Endothelial cell of umbilical vein (primary cell): ENCODE results near the gene SYMPK. TPM values are rescaled to one million over a fixed set of nuclear protein-coding genes. Genes with fewer than 3 reads are reported as not detected.

Experiments used
- BruUV-seq: library from RNA; stranded (reverse); fragments of 400-500 nt; replicated peaks from 2 replicates; lab custom pipeline; 2021; lab: Mats Ljungman, UMichigan
- CTCF ChIA-PET: fragments of 300-600, 350-600 bp; sonication (Branson Sonifier 250); formaldehyde crosslinking; loops from one replicate; lab custom pipeline; 2021; ENCODE audit warnings: antibody characterized with exemption, inconsistent platforms; lab: Charles Lee
- POLR2A ChIA-PET: fragments of 300-600, 350-600 bp; sonication (Branson Sonifier 250); formaldehyde crosslinking; loops from one replicate; lab custom pipeline; 2021; ENCODE audit warnings: antibody characterized with exemption, inconsistent platforms; lab: Charles Lee
- DNase-seq: peaks from one replicate; pipeline ENCODE4 v3.0.0-alpha.2; 2011; ENCODE audit warnings: low read depth, low spot score
- FAIRE-seq: peaks from 2 replicates; lab custom pipeline; 2011; peaks lifted over from hg19 to GRCh38; lab: Jason Lieb, UNC
- H2AFZ ChIP-seq: 2 replicates; pipeline ENCODE4 v1.6.0; 2012; ENCODE audit warnings: low read depth, low read length, control low read depth, inconsistent platforms
- H3K27ac ChIP-seq: 2 replicates; pipeline ENCODE4 v1.5.1; 2011; ENCODE audit warnings: low read depth, mild to moderate bottlenecking, control low read depth, low read length, moderate library complexity; ENCODE audit not compliant: insufficient read depth
- H3K27me3 ChIP-seq, 2 experiments: 2 replicates each; pipeline versions ENCODE4 v1.6.0 to v1.6.1; 2011; ENCODE audit warnings: low read length in 2 of 2, mixed read lengths in 1 of 2; ENCODE audit not compliant: control insufficient read depth in 2 of 2, insufficient read depth in 2 of 2
- H3K36me3 ChIP-seq, 2 experiments: 2 replicates in 1 of 2; 3 replicates in 1 of 2; pipeline ENCODE4 v1.5.1; 2011; ENCODE audit warnings: low read length in 2 of 2, mild to moderate bottlenecking in 1 of 2, moderate library complexity in 1 of 2; ENCODE audit not compliant: control insufficient read depth in 2 of 2, insufficient read depth in 2 of 2; ENCODE audit errors: extremely low read depth in 1 of 2
- H3K4me1 ChIP-seq: 3 replicates; pipeline ENCODE4 v1.5.1; 2011; ENCODE audit warnings: mild to moderate bottlenecking, low read length; ENCODE audit not compliant: control insufficient read depth, insufficient read depth; ENCODE audit errors: extremely low read depth
- H3K4me2 ChIP-seq: 2 replicates; pipeline ENCODE4 v1.6.1; 2011; ENCODE audit warnings: low read length, control low read depth, mixed read lengths; ENCODE audit not compliant: insufficient read depth
- H3K4me3 ChIP-seq, 3 experiments: fragments of 200-600 bp in 1 of 3; sonication (generic), shearing (Covaris generic) in 1 of 3; replicated peaks in 1 of 3; 2 replicates each; pipeline ENCODE4 v1.5.1; 2011 to 2016; ENCODE audit warnings: control low read depth in 3 of 3, low read length in 3 of 3, mild to moderate bottlenecking in 2 of 3, inconsistent platforms in 1 of 3, low read depth in 1 of 3, moderate library complexity in 1 of 3; ENCODE audit not compliant: insufficient read depth in 1 of 3
- H3K79me2 ChIP-seq: 2 replicates; pipeline ENCODE4 v1.6.0; 2012; ENCODE audit warnings: low read length, inconsistent platforms; ENCODE audit not compliant: control insufficient read depth, insufficient read depth
- H3K9ac ChIP-seq: replicated peaks from 2 replicates; pipeline ENCODE3; 2011; ENCODE audit warnings: low read length, control low read depth; ENCODE audit not compliant: insufficient read depth; ENCODE audit errors: extremely low read depth
- H3K9me1 ChIP-seq: replicated peaks from 3 replicates; pipeline ENCODE4 v1.6.0; 2011; ENCODE audit warnings: mild to moderate bottlenecking, low read length; ENCODE audit not compliant: control insufficient read depth, insufficient read depth; ENCODE audit errors: extremely low read depth
- H3K9me3 ChIP-seq: replicated peaks from 2 replicates; pipeline ENCODE4 v1.5.1; 2012; ENCODE audit warnings: low read length, inconsistent platforms; ENCODE audit not compliant: control insufficient read depth, insufficient read depth
- H4K20me1 ChIP-seq: replicated peaks from 2 replicates; pipeline ENCODE3; 2011; ENCODE audit warnings: mild to moderate bottlenecking, low read length; ENCODE audit not compliant: control insufficient read depth, insufficient read depth; ENCODE audit errors: extremely low read depth
- EZH2 ChIP-seq: IDR thresholded peaks from 2 replicates; pipeline ENCODE4 v1.6.1; 2012; ENCODE audit warnings: borderline replicate concordance, low read depth, mild to moderate bottlenecking, moderate library complexity, low read length, inconsistent platforms; ENCODE audit not compliant: severe bottlenecking
- FOS ChIP-seq: IDR thresholded peaks from 2 replicates; pipeline ENCODE4 v1.6.1; 2011; ENCODE audit warnings: mild to moderate bottlenecking, low read length, moderate library complexity, borderline replicate concordance; ENCODE audit not compliant: insufficient read depth
- GATA2 ChIP-seq: IDR thresholded peaks from 2 replicates; pipeline ENCODE4 v1.7.0; 2011; ENCODE audit warnings: low read depth, mild to moderate bottlenecking, moderate library complexity, mixed read lengths, low read length; ENCODE audit not compliant: insufficient read length, insufficient read depth
- POLR2A ChIP-seq: IDR thresholded peaks from 2 replicates; pipeline ENCODE4 v1.6.1; 2012; ENCODE audit warnings: low read depth, mild to moderate bottlenecking, control low read depth, low read length
- POLR2AphosphoS5 ChIP-seq: IDR thresholded peaks from 2 replicates; pipeline ENCODE4 v1.6.1; 2012; ENCODE audit warnings: low read depth, mild to moderate bottlenecking, control low read depth, low read length, moderate library complexity; ENCODE audit not compliant: insufficient read depth
- dilution Hi-C: fragments of 300-500 bp; cut with MboI; formaldehyde crosslinking; loops from one replicate; pipeline ENCODE4 v1.15.0; 2019; ENCODE audit warnings: low sequenced_read_pairs; ENCODE audit not compliant: extremely low pct_ligation_motif_present
- intact Hi-C: fragments of 100-400 bp; cut with micrococcal nuclease; formaldehyde crosslinking; loops from one replicate; pipeline ENCODE4 v1.10.0; 2022
- polyA plus RNA-seq, 4 experiments: library from polyadenylated mRNA; depleted of rRNA in 3 of 4; stranded (reverse) in 3 of 4; unstranded in 1 of 4; fragments of >200 nt; gene quantifications; 2 replicates each; pipeline versions ENCODE4 v1.2.1 to v1.2.3, GENCODE V29; 2011 to 2012; ENCODE audit warnings: missing spikeins in 1 of 4
- total RNA-seq: library from RNA; stranded (reverse); gene quantifications from 2 replicates; pipeline ENCODE4 v1.2.3, GENCODE V29; 2021
- TF ChIP-seq, protein P1 (sequence below): IDR thresholded peaks from 2 replicates; pipeline ENCODE4 v1.6.1; 2011; ENCODE audit not compliant: insufficient read depth, insufficient read length

SYMPK gene
- total and polyA plus RNA-seq, 2 donors (not counting 3 experiments of a cell fraction or from before 2014, with no cell fraction given) = 89.8 to 95.7 TPM

DNA sequence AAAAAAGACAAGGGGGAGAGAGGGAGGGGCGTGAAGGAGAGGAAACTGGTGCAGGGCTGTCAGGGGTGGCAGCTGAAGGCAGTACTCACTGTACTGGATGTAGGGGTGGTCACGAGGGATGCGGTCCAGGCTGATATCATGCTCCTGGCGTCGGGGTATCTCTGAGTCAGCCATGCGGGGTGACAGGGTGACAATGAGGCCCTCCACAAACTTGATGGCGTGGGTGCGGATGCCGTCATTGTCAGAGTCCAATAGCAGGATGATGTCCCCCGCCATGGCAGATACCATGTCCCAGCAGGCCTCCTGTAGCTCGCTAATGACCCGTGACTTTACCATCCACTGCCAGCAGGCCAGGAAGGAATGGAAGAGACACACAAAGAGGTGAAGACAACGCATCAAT lies 15.3 kb downstream of the SYMPK start:
- Histone ChIP-seq H3K27ac (no peak overlapping the region), H3K4me2 (no peak overlapping the region), H4K20me1 (no peaks in the 10 kb centered on the region), H3K9me3 (no peaks in the 10 kb centered on the region), H3K9me1 (no peaks in the 10 kb centered on the region), H3K27me3 (no peaks in the 10 kb centered on the region), H3K79me2 (no peaks in the 10 kb centered on the region), H3K4me1 (no peaks in the 10 kb centered on the region), H2AFZ (no peak overlapping the region), H3K9ac (no peak overlapping the region), H3K36me3 (peaks cover 43 to 51% of the 10 kb centered on the region in 2 experiments), H3K4me3 (no peak overlapping the region)
- BruUV-seq = no TSS peak
- ChIA-PET POLR2A (no interaction called here), CTCF (interaction anchor here (1.1 kb wide), 1 partner anchor 31 kb away, joined by 3 read pairs; no protein-coding TSS in a partner anchor)
- TF ChIP-seq, protein P1, sequence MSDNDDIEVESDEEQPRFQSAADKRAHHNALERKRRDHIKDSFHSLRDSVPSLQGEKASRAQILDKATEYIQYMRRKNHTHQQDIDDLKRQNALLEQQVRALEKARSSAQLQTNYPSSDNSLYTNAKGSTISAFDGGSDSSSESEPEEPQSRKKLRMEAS = no peak
- TF ChIP-seq POLR2AphosphoS5 = no peak
- TF ChIP-seq FOS = no peak
- TF ChIP-seq POLR2A = no peak
- TF ChIP-seq EZH2 = no peak
- intact Hi-C loops (no loop called here), dilution Hi-C loops (no loop called here)
- no peak for FAIRE-seq
- DNase-seq = no peak

DNA sequence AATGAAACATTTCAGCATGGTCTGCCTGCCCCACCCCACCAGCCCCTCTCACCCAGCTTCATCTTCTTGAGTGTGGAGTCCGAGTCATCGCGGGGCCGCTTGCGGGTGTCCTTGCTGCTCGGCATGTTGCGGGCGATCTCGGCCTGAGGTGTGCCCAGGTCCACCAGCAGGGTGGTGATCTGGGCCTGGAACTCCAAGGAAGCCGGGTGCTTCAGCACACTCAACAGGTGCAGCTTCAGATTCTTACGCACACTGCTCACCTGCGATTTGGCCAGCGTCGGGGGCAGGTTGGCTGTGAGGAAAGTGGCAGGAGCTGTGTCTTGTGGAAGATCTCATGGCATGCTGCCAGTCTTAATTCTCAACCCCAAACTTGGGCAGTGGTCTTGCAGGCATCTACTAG lies 20.7 kb downstream of the SYMPK start:
- dilution Hi-C loops = no loop called here
- FAIRE-seq = no peak
- POLR2A ChIA-PET = no interaction called here
- no peak for TF ChIP-seq GATA2
- TF ChIP-seq FOS = no peak
- Histone ChIP-seq H3K27me3 (no peaks in the 10 kb centered on the region), H3K4me3 (no peak overlapping the region), H2AFZ (no peak overlapping the region), H3K9me3 (no peaks in the 10 kb centered on the region), H3K9me1 (no peaks in the 10 kb centered on the region), H3K79me2 (no peaks in the 10 kb centered on the region), H3K27ac (no peak overlapping the region), H3K4me1 (no peaks in the 10 kb centered on the region), H4K20me1 (no peaks in the 10 kb centered on the region), H3K4me2 (no peak overlapping the region), H3K36me3 (peaks cover 30 to 33% of the 10 kb centered on the region in 2 experiments), H3K9ac (no peak overlapping the region)
- BruUV-seq = no TSS peak
- CTCF ChIA-PET = interaction anchor here (1.3 kb wide), 1 partner anchor 25 kb away, joined by 4 read pairs; no protein-coding TSS in a partner anchor
- DNase-seq = no peak
- intact Hi-C loops = no loop called here
